ENCODE data around the gene SPOUT1. TPM values are rescaled to one million over a fixed set of nuclear protein-coding genes. Genes with fewer than 3 reads are reported as not detected.

Gene SPOUT1
- total and polyA plus RNA-seq, 10 of the 15 experiments (the other 5 are each of a cell fraction or from before 2014, with no cell fraction given), result 5.7 to 95.0 (median 40.6) TPM

GRCh38 chr9:128809036-128809599 is 20.5 kb downstream of the SPOUT1 start:
- BruUV-seq (replicated peaks), result no TSS peak
- H3K9ac ChIP-seq (ENCODE audit: control insufficient read depth, insufficient read depth, low read length), result no peak overlapping the region
- no peak for ATAC-seq
- ChIA-PET CTCF (interaction anchor here (0.5 to 1.2 kb wide), 2 partner anchors 9 to 433 kb away, joined by 4 to 5 read pairs; partner anchors contain the start of gene ENDOG), SMC1A (ENCODE audit: uncharacterized antibody, unreplicated experiment) (no interaction called here), RAD21 (ENCODE audit: unreplicated experiment) (no interaction called here), POLR2A (interaction anchor here (0.6 kb wide), 1 partner anchor 9 kb away, joined by 5 read pairs; the partner anchor contains the start of gene ENDOG)
- H4K20me1 ChIP-seq (ENCODE audit: control insufficient read depth, insufficient read depth), result no peaks in the 10 kb centered on the region
- no peaks in the 10 kb centered on the region for H3K4me1 ChIP-seq (ENCODE audit: control insufficient read depth, insufficient read depth, low read length)
- H2AFZ ChIP-seq (ENCODE audit: control insufficient read depth, low read depth, low read length), result no peak overlapping the region
- peaks cover 10 to 17% of the 10 kb centered on the region in 2 experiments; a peak in 3 of 4 replicates for H3K36me3 ChIP-seq (ENCODE audit: control insufficient read depth in 2 of 2, insufficient read depth in 2 of 2, low read length in 1 of 2)
- 96% methylated on average over 12 of the region's 12 CpGs for WGBS (ENCODE audit: insufficient coverage, insufficient replicate concordance, low lambda C conversion rate, missing lambda C conversion rate)
- no peaks in the 10 kb centered on the region for H3K9me3 ChIP-seq (replicated peaks; ENCODE audit: control insufficient read depth, insufficient read depth, low read length)
- in situ Hi-C loops (cut with MboI) (no loop called here), intact Hi-C loops (cut with micrococcal nuclease; ENCODE audit: unreplicated experiment) (no loop called here)
- no peak overlapping the region for H3K4me3 ChIP-seq
- H3K4me2 ChIP-seq (ENCODE audit: control insufficient read depth, insufficient read depth), result no peak overlapping the region
- TF ChIP-seq RBBP5 (conservative IDR thresholded peaks at IDR 0.05) (no peak), IKZF2 (IDR thresholded peaks at IDR 0.05) (no peak), PKNOX1 (IDR thresholded peaks at IDR 0.05) (no peak), ZNF217 (IDR thresholded peaks at IDR 0.05) (no peak), ATF2 (IDR thresholded peaks at IDR 0.05; ENCODE audit: low read length) (no peak), RELB (IDR thresholded peaks at IDR 0.05; ENCODE audit: low read depth) (no peak), NFYB (IDR thresholded peaks at IDR 0.05; ENCODE audit: insufficient read depth, low read depth, low read length) (no peak), KAT2A (conservative IDR thresholded peaks at IDR 0.05; ENCODE audit: control insufficient read depth, low read depth, low read length) (no peak), PBX3 (IDR thresholded peaks at IDR 0.05; ENCODE audit: insufficient replicate concordance, low read depth, low read length) (no peak), CBX3 (IDR thresholded peaks at IDR 0.05; ENCODE audit: borderline replicate concordance, low read depth) (no peak), BCL3 (IDR thresholded peaks at IDR 0.05; ENCODE audit: borderline replicate concordance, insufficient read depth, low read depth, low read length, poor library complexity, severe bottlenecking) (no peak), LARP7 (IDR thresholded peaks at IDR 0.05) (no peak)
- no peaks in the 10 kb centered on the region for H3K27me3 ChIP-seq (replicated peaks in 1 of 2; ENCODE audit: control insufficient read depth in 2 of 2, insufficient read depth in 2 of 2, low read length in 1 of 2)
- FAIRE-seq, result no peak
- H3K27ac ChIP-seq (ENCODE audit: control insufficient read depth, insufficient read depth), result no peak overlapping the region
- no peaks in the 10 kb centered on the region for H3K79me2 ChIP-seq (ENCODE audit: control insufficient read depth, insufficient read depth, low read length)
- no peak for DNase-seq (ENCODE audit: low read depth, low spot score)

Data from GM12878 (cell line).